HG03571 (cell line): ENCODE measurements around the gene CROCC2.

Experiments used
- ATAC-seq: cut with Tn5 transposase; IDR thresholded peaks from one replicate; pipeline ENCODE4 v1.9.1; 2021; ENCODE audit not compliant: unreplicated experiment

CROCC2 gene

GRCh38 chr2:240996161-240996833 is 90.2 kb downstream of the CROCC2 start:
- ATAC-seq: no peak

- no peak for ATAC-seq
Measured at GRCh38 chr2:240996834-240997140, 90.7 kb downstream of the CROCC2 start.

- no peak for ATAC-seq
Measured at GRCh38 chr2:240997141-240997855, 91.2 kb downstream of the CROCC2 start.

- ATAC-seq: no peak
Measured at GRCh38 chr2:240997856-240998705, 91.9 kb downstream of the CROCC2 start, which contains the start of gene SNED1. Gene SNED1 (plus strand): TSS chr2:240998618. CDS start chr2:240998838, 220 bp downstream.

GRCh38 chr2:240998706-240998994 is 92.5 kb downstream of the CROCC2 start:
- no peak for ATAC-seq

DNA sequence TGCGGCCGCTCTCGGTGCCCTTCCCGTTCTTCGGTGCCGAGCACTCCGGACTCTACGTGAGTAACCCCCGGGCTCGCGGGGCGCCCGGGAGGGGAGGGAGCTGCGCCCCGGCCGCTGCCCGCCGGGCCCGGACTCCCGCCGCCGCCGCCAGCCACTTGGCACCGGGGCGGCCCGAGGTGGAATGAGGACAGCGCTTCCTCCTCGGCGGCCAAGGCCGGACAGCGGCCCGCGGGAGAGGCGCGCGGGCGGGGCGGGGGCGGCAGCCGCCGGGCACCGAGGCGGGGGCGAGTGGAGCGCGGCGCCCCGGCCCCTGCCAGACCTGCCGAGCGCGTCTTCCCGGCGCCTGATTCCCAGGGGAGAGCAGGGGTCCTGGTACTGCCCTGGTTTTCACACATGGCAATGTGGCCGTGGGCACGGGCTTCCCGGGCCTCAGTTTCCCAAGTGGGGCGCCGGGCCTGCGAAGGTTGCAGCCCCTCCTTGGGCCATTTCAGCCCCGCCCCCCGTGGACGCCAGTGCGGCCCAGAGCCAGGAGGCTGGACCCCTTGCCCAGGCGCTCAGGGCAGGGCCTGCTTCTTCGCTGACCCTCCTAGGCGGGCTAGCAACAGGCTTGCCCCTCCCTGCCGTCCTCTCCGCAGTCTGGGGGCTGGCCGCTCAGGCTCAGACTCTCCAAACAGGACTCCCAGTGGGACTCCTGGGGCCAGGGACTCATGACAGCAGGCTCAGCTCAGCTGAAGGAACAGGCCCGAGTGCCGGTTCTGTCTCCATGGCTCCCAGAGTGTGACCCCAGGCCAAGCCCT is 93.1 kb downstream of the CROCC2 start:
- no peak for ATAC-seq

DNA sequence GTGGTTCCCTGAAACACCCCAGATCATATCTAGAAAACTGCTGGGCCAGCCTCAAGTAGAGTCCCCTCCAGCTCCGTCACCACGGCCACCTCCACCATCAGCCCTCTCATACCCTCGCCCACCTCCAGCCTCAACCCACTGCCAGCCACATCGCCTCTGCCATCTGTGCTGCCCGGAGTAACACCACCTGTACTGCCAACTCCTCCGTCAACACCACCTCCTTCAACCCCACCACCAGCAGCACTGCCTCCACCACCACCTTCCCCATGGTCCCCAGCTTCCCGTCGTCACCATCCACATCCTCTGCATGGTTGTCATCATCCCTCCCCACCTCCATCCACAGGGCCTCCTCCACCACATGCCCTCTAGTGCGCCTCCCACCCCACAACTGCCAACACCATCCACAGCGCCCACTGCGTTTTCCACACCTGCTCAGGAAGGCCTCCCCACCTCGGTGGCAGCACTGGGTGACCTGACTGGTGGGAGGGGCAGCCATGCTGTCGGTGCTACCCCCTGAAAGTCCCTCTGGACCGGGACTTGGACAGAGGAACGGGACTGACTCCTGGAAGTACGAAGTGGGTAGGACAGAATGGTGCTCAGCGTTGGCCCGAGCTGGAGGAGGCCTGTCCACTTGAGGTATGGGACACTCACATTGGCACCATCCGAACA is 93.9 kb downstream of the CROCC2 start:
- no peak for ATAC-seq

DNA sequence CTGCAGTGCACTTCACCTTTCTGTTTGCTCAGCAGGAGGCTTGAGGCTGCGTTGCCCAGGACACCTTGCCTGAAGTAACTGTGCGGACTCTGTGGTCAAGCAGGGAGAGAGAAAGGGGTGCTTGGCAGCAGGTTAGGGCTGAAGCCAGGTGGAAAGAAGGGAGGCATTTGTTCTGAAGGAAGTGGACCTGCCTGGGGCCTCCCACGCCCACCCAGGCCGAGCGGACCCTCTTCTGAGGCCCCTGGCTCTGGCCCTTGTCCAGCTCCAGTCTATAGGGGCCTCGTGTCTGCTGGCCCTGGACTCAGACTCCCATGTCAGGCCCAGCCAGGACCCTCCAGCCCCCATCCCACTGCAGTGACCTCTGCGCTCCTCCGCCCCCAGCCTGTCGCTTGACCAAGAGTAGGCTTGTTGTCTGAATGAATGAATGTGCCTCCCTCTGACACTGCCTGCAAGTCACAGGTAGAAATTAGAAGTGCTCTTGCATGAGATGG is 94.7 kb downstream of the CROCC2 start:
- ATAC-seq: no peak

DNA sequence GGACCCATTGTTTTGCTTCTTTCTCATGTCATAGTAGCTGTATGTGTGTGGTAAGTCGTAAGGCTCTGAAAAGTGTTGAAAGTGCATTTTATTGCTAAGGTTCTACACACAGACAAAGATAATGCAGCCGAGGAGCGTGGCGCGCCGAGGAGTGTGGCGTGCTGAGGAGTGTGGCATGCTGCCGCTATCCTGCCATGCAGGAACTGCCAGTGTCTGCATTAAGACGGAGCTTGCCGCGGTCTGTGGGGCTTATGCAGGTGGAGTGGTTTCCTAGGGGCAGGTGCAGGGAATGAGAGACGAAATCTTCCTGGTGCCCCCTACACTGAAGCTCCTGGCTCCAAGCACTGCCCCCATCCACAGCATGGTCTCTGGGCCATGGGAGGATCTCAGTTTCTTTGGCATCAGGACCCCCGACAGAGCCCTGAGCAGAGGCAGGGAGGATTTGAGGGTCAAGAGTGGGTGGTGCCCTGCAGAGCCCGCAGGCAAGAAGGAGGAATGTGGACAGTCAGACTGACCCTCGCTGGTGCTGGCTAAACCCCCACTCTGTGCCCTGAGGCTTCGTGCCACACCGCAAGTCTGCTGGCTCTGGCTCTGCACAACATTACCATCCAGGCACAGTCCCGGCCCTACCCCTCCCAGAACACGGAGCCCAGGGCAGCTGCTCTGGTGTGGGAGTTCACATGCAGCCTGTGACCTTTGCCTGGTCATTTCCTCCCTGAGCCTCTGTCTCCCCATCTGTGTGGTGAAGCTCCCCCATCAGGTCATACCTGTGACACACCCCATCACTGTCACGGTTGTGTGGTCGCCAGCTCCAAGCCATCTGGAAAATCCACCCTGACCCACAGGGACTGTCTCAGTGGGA is 95.5 kb downstream of the CROCC2 start:
- ATAC-seq: no peak

DNA sequence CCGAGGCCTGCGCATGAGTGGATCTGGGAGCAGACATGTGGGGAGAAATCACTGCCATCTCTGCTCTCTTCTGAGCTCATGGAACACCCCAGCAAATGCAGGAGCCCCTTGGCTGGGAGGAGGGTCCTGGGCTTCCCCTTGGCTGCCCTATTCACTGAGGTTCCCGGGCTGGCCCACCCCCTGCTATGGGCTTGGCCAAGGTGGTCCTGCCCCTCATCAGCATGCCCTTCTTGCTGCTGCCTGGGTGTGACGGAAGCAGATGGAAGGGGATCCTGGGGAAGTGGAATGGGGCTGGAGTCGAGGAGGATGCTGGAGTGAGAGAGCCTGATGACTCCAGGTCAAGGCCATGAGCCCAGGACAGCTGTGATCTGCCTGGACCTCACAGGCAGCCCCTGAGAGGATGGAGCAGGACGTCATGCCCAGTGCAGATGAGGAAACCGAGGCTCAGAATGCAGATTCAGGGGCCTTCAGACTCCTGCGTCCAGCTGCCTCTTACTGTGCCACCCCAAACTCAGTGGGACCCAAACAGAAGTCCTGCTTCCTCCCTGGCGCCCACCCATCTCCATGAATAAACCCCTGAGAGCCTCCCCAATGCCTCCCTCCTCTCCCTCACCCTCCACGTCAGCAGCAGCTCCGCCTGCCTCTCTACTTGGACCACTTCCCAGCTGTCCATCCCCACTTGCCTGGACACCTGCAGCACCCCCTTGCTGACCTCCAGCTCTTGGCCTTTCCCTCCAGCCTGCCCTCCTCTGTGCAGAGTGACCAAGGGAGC is 96.3 kb downstream of the CROCC2 start:
- no peak for ATAC-seq

GRCh38 chr2:241003047-241003360 is 96.9 kb downstream of the CROCC2 start:
- no peak for ATAC-seq

DNA sequence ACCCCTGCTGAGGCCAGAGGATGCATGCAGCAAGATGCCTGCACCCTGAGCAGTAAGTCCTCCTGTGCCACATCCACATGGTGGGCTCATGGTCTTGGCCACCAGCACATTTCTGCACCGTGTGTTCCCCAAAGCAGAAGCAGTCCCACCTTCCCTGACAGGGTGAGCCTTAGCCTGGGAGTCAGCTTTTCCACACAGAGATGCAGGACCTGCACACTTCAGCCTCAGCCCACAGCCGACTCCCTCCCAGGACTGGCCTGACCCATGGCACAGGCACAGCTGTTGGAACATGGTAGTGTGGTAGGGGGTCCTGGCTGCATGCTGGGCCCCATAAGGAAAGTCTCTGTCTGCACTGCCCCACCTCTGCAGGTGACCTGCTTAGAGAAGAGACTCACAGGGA is 97.2 kb downstream of the CROCC2 start:
- no peak for ATAC-seq

- ATAC-seq: no peak
Measured at GRCh38 chr2:241003830-241004564, 97.9 kb downstream of the CROCC2 start.

DNA sequence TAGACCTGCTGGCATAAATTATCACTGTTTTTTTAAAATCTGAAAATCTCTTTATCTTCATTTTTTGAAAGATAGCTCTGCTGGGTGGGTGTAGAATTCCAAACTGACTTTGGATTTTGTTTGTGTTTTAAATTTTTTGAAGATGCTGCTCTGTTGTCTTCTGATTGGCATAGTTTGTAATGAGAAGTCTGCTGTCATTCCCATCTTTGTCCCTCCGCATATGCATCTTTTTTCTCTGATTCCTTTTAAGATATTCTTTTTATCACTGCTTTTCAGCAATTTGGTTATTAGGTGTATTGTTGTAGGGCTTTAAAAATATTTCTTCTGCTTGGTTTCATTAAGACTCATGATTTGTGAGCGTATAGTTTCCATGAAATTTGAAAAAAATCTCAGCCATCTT is 99.4 kb downstream of the CROCC2 start:
- ATAC-seq: no peak

GRCh38 chr2:241006412-241006811 is 100.3 kb downstream of the CROCC2 start:
- ATAC-seq: no peak

DNA sequence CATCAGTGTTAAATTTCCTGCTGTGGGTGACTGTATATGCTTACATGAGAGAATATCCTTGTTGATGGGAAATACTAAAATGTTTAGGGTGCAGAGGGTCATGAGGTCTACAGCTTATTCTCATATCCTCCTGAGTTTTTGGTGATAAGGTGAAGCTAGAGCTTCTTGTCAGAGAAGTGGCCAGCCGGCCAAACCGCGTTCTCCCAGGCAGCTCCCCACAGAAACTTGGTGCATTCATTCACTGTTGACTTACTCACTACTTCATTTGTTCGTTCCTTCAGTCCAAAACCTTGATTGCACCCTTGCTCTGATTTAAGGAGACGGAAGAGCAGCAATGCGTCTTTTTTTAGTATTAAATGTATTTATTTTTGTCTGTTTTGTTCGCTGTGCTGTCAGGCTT is 101.0 kb downstream of the CROCC2 start:
- no peak for ATAC-seq

DNA sequence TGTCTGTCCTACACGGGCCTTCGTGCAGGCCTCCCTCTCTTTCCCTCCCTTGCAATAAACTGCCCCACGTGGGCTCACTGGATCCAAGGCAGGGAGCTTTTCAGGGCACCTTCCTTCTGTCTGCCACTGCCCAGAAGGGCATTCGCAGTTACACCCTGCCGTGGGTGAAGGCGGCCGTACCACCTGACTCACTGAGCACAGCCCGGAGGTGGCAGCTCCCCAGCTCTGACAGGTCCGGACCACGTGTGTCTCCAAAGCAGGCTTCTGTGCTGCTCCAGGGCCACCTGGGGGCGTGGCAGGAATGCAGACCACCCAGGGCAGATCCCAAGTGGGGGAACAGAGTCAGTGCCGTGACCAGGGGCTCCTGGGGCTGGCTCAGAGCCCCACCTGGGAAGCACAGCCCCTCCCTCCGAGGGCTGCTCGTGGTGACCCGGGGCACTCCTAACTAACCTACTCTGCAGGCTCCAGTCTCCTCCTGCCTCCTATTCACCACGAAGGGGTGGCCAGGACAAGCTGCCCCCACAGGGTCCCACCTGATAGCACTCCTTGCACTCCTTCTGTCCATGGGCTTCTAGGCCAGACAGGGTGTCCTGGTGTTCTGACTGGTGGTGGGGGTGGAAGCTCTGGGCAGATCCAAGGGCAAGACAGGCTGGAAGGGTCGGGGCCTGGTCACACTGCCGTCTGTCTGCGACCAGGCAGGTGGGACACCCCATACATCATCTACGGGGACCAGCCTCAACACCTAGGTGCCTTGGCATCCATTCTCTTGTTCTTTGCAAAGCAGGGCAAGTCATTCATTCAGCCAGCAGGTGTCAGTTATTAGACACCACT is 102.0 kb downstream of the CROCC2 start:
- ATAC-seq: no peak

DNA sequence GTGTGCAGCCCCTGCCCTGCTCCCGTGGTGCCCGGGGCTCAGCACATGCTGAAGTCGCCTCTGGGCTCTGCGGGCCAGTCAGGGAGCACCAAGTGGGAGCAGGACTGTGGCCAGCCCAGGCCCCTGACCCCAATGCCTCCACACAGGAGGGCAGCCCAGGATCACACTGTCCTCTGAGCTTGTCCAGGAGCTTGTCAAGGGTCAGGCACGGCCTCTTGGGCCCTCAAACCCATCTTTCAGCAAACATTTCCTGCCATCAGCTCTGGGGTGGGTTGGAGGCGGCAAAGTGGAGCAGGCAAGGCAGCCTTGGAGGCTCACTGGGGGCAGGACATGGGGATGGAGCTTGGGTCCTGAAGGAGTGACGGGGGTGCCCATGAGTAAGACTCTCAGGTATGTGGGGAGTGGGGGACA is 102.6 kb downstream of the CROCC2 start:
- no peak for ATAC-seq
